ENCODE data around the gene TCP11L2. TPM values are rescaled to one million over a fixed set of nuclear protein-coding genes. Genes with fewer than 3 reads are reported as not detected.

The TCP11L2 gene
- total and polyA plus RNA-seq, 4 experiments from 2014 or later = 21.7 to 186 (median 110) TPM

Other genes with a start within 250 kb of the TCP11L2 start
- not detected for gene NUAK1, start 163.8 kb upstream of the TCP11L2 start, total RNA-seq
- not detected for gene NUAK1, start 163.8 kb upstream of the TCP11L2 start, polyA plus RNA-seq
- 10 to 100 TPM; 12.5 to 13.0 TPM for gene CKAP4, start 54.7 kb upstream of the TCP11L2 start, total RNA-seq
- gene CKAP4, start 54.7 kb upstream of the TCP11L2 start, polyA plus RNA-seq = 1 to 10 TPM; 5.1 to 8.3 TPM
- 1 to 10 TPM; 6.6 to 7.5 TPM for gene POLR3B, start 55.0 kb downstream of the TCP11L2 start, total RNA-seq
- gene POLR3B, start 55.0 kb downstream of the TCP11L2 start, polyA plus RNA-seq = 1 to 10 TPM; 2.2 to 7.1 TPM

All from CD4-positive, alpha-beta memory T cell (primary cell).